Measurements from ENCODE around the gene RORB.

Gene RORB

GRCh38 chr9:74503666-74504065, 6.5 kb downstream of the RORB start:
- TF ChIP-seq EZH2 (optimal IDR thresholded peaks at IDR 0.05; ENCODE audit: low read depth, low read length) (no peak), CTCF (IDR thresholded peaks at IDR 0.05; ENCODE audit: low read length) (no peak), EZH2phosphoT487 (IDR thresholded peaks at IDR 0.05; ENCODE audit: low read length) (no peak)
- Histone ChIP-seq H3K4me2 (ENCODE audit: low read depth, low read length) (no peak overlapping the region), H2AFZ (ENCODE audit: low read length) (no peak overlapping the region), H3K9ac (ENCODE audit: low read length) (no peak overlapping the region), H3K27me3 (replicated peaks; ENCODE audit: insufficient read depth, low read length) (peaks cover 6% of the 10 kb centered on the region; the same call in 1 of the 2 replicates), H3K9me2 (replicated peaks; ENCODE audit: insufficient read depth, low read length) (no peaks in the 10 kb centered on the region), H3K4me1 (ENCODE audit: low read length) (no peaks in the 10 kb centered on the region), H3F3A (ENCODE audit: insufficient read depth, low read length) (no peaks in the 10 kb centered on the region), H4K20me1 (ENCODE audit: insufficient read depth, low read length) (no peaks in the 10 kb centered on the region), H3K4me3 (ENCODE audit: low read length) (no peak overlapping the region), H3K27ac (ENCODE audit: low read length) (no peak overlapping the region), H3K79me2 (ENCODE audit: low read length) (no peaks in the 10 kb centered on the region), H3K36me3 (replicated peaks; ENCODE audit: insufficient read depth, low read length) (no peaks in the 10 kb centered on the region), H3K9me3 (replicated peaks; ENCODE audit: insufficient read depth, low read length) (no peaks in the 10 kb centered on the region)
- DNase-seq: no peak

DNA sequence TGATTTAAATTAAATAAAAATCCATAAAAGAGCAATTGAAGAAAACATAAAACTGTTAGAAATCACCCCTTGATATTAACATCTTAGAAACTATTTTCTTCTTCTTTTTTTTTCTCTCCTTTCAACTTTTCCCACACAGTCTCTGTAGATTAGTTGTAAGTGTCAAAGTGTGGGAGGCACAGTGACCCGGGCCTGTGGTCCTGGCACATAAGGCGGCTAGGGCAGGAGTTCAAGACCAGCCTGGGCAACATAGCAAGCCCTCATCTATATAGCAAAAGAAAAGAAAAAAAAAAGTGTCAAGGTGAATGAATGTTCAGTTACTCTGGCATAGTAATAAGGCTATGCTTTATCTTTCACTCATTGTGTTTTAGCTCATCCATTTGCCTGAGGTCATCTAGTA, 14.2 kb downstream of the RORB start:
- no peaks in the 10 kb centered on the region for H3K4me1 ChIP-seq (ENCODE audit: low read length)
- no peaks in the 10 kb centered on the region for H3K9me2 ChIP-seq (replicated peaks; ENCODE audit: insufficient read depth, low read length)
- no peak for DNase-seq
- no peaks in the 10 kb centered on the region for H3F3A ChIP-seq (ENCODE audit: insufficient read depth, low read length)
- H3K9ac ChIP-seq (ENCODE audit: low read length): no peak overlapping the region
- no peak overlapping the region for H3K27ac ChIP-seq (ENCODE audit: low read length)
- H3K4me2 ChIP-seq (ENCODE audit: low read depth, low read length): no peak overlapping the region
- no peak overlapping the region for H2AFZ ChIP-seq (ENCODE audit: low read length)
- no peaks in the 10 kb centered on the region for H3K79me2 ChIP-seq (ENCODE audit: low read length)
- no peaks in the 10 kb centered on the region for H3K27me3 ChIP-seq (replicated peaks; ENCODE audit: insufficient read depth, low read length)
- TF ChIP-seq EZH2phosphoT487 (IDR thresholded peaks at IDR 0.05; ENCODE audit: low read length) (no peak), CTCF (IDR thresholded peaks at IDR 0.05; ENCODE audit: low read length) (no peak), EZH2 (optimal IDR thresholded peaks at IDR 0.05; ENCODE audit: low read depth, low read length) (no peak)
- no peaks in the 10 kb centered on the region for H3K9me3 ChIP-seq (replicated peaks; ENCODE audit: insufficient read depth, low read length)
- H4K20me1 ChIP-seq (ENCODE audit: insufficient read depth, low read length): no peaks in the 10 kb centered on the region
- no peaks in the 10 kb centered on the region for H3K36me3 ChIP-seq (replicated peaks; ENCODE audit: insufficient read depth, low read length)
- H3K4me3 ChIP-seq (ENCODE audit: low read length): no peak overlapping the region

- Histone ChIP-seq H3K4me2 (ENCODE audit: low read depth, low read length) (no peak overlapping the region), H3K79me2 (ENCODE audit: low read length) (no peaks in the 10 kb centered on the region), H3K9me2 (replicated peaks; ENCODE audit: insufficient read depth, low read length) (no peaks in the 10 kb centered on the region), H3K4me3 (ENCODE audit: low read length) (no peak overlapping the region), H3K36me3 (replicated peaks; ENCODE audit: insufficient read depth, low read length) (no peaks in the 10 kb centered on the region), H3K27ac (ENCODE audit: low read length) (no peak overlapping the region), H3K4me1 (ENCODE audit: low read length) (no peaks in the 10 kb centered on the region), H3K9me3 (replicated peaks; ENCODE audit: insufficient read depth, low read length) (no peaks in the 10 kb centered on the region), H4K20me1 (ENCODE audit: insufficient read depth, low read length) (no peaks in the 10 kb centered on the region), H3K27me3 (replicated peaks; ENCODE audit: insufficient read depth, low read length) (no peaks in the 10 kb centered on the region), H3K9ac (ENCODE audit: low read length) (no peak overlapping the region), H2AFZ (ENCODE audit: low read length) (no peak overlapping the region), H3F3A (ENCODE audit: insufficient read depth, low read length) (no peaks in the 10 kb centered on the region)
- TF ChIP-seq EZH2 (optimal IDR thresholded peaks at IDR 0.05; ENCODE audit: low read depth, low read length) (no peak), EZH2phosphoT487 (IDR thresholded peaks at IDR 0.05; ENCODE audit: low read length) (no peak), CTCF (IDR thresholded peaks at IDR 0.05; ENCODE audit: low read length) (no peak)
- no peak for DNase-seq
Observed at GRCh38 chr9:74512416-74512815, 15.3 kb downstream of the RORB start.

Measured in MM.1S (cell line).